Left forelimb (tissue), 1 donor: ENCODE measurements around the gene SLC7A1.
"Not testable (repeated sequence)": the region's sequence is repeated elsewhere in the genome, so short reads cannot be mapped to it uniquely, and the experiment has no call there.

Source experiments
- DNase-seq: peaks from one replicate; pipeline ENCODE4 v3.0.0-alpha.2; 2018; ENCODE audit warnings: low spot score

Gene SLC7A1

GRCh38 chr13:29595380-29596063, at the start of gene SLC7A1:
SLC7A1 (minus strand) TSS chr13:29595688; CDS start chr13:29536188, 59,500 bp downstream.
- DNase-seq = peak; percentile 86

GRCh38 chr13:29640665-29641064, 45.2 kb upstream of the SLC7A1 start:
- DNase-seq = no peak

DNA sequence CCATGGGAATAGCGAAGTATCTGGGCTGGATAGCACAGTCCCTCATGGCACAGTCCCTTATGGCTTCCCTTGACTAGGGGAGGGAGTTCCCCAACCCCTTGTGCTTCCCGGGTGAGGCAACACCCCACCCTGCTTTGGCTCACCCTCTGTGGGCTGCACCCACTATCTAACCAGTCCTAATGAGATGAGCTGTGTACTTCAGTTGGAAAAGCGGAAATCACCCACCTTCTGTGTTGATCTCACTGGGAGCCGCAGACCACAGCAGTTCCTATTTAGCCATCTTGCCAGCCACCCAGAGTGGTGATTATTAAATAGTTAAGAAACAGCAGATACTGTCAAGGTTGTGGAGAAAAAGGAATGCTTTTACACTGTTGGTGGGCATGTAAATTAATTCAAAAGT, 41.3 kb upstream of the SLC7A1 start:
- not testable (repeated sequence) for DNase-seq

DNA sequence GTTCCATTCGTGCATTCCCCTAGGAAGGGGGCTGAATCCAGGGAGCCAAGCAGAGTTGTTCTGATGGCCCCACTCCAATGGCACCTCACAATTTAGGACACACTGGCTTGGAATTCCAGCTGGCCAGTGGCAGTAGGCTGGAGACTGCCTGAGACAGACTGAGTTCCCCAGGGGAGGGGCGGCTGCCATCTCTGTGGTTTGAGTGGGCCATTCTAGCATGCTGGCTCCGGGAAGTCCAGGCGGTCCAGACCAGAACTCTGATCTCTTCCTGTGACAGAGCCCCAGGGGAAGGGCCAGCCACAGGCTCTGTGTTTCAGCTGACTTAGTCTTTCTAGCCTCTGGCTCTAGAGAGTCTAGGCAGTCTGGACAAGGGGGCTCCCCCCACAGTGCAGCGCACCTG, 29.5 kb upstream of the SLC7A1 start:
- DNase-seq = no peak

- DNase-seq = no peak
Measured at GRCh38 chr13:29621841-29622240, 26.4 kb upstream of the SLC7A1 start.

- DNase-seq = no peak
Measured at GRCh38 chr13:29621051-29621800, 25.7 kb upstream of the SLC7A1 start.

DNA sequence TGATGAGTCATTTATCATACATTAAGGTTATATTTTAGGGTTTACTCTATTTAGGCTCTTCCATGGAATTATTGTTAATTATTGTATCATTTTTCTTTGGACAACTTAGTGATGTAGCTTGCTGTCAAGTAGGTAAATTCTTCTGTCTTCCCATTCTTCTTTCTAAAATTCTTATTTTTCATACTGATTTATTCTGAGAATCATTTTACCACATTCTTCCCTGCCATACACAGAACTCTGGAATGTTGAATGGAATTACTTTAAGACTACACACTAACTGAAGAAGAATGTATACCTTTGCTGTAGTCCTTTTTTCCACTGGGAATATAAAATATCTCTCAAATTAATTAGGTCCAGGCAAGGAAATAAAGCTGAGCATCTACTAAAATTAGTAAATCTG, 24.5 kb upstream of the SLC7A1 start:
- no peak for DNase-seq

GRCh38 chr13:29613101-29613500, 17.6 kb upstream of the SLC7A1 start:
- no peak for DNase-seq

GRCh38 chr13:29607465-29607864, 12.0 kb upstream of the SLC7A1 start:
- DNase-seq = no peak

GRCh38 chr13:29605860-29606526, 10.5 kb upstream of the SLC7A1 start:
- DNase-seq = no peak

DNA sequence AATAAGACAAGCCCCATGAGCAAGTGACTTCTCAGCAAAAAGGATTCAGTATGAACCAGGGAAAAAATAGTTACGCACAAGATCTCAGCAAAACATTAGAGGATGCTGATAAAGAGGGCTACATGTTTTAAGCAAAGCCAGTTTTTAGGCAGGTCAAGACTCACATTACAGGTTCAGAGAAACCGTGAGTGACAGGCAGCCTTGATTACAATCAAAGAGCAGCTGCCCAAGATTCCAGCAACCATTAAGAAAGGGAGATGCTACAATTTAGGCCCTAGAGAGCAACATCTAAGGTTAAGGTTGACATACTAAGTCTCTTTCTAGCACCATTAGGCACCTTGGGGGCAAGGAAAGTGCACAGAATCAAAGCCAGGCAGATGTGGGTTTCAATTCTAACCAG, 2.8 kb upstream of the SLC7A1 start:
- no peak for DNase-seq

- no peak for DNase-seq
Measured at GRCh38 chr13:29597706-29598105, 2.2 kb upstream of the SLC7A1 start.

DNA sequence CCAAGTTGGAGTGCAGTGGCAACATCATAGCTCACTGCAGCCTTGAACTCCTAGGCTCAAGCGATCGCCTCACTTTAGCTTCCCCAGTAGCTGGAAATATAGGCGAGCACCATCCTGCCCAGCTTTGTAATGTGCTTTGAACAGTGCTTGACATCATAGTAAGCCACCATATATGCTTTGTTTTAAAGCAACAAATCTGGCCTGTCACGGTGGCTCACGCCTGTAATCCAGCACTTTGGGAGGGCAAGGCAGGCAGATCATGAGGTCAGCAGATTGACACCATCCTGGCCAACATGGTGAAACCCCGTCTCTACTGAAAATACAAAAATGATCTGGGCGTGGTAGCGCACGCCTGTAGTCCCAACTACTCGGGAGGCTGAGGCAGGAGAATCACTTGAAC, 1.8 kb upstream of the SLC7A1 start:
- no peak for DNase-seq

DNA sequence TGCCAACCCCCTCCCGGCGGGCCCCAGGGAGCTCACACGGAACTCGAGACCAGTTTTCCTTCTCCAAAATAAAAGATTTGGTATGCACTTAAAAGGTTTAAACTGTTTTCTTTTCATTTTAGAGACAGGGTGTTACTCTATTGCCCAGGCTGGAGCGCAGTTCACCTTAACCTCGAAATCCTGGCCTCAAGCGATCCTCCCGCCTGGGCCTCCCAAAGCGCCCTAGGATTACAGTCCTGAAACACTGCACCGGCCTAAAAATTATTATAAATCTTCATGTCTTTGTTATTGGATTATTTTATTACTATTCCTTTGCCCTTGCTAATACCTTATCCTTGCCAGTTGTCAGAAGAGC, 553 bp upstream of the SLC7A1 start:
- DNase-seq = no peak

DNA sequence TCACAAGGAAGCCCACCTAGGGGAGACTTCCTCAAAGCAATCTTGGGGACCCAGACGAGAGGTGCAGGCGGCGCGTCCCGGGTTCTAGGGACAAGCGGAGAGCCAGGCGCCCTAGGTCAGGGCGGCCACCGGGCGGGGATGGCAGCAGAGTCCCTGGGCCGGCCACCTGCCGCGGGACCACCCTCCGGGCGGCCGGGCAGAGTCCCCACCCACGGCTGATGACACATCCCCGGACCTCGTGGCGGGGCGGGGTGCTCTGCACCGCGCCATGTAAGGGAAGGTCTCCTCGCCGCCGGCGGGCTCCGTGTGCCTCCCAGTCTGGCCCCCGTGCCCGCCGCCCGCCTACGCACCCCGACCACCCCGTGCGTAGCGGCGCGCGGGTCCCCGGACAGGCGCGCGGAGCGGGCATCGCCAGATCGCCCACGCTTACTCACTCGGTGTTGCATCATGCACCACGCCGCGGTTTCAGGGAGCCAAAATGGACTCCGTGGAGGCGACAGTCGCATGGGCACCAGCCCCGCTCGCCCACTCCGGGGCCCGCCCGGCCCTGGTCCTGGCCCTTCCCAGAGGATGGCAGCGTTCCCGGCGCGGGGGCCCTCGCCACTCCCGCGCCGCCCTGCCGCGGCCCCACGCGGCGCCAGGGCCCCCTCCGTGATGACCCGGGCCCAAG, 643 bp downstream of the SLC7A1 start:
- DNase-seq = peak; percentile 75

GRCh38 chr13:29594303-29594709, 1.2 kb downstream of the SLC7A1 start:
- DNase-seq = no peak

- DNase-seq = no peak
Measured at GRCh38 chr13:29593605-29594297, 1.7 kb downstream of the SLC7A1 start.

- DNase-seq = no peak
Measured at GRCh38 chr13:29591310-29591709, 4.2 kb downstream of the SLC7A1 start.

- no peak for DNase-seq
Measured at GRCh38 chr13:29589967-29590366, 5.5 kb downstream of the SLC7A1 start.

DNA sequence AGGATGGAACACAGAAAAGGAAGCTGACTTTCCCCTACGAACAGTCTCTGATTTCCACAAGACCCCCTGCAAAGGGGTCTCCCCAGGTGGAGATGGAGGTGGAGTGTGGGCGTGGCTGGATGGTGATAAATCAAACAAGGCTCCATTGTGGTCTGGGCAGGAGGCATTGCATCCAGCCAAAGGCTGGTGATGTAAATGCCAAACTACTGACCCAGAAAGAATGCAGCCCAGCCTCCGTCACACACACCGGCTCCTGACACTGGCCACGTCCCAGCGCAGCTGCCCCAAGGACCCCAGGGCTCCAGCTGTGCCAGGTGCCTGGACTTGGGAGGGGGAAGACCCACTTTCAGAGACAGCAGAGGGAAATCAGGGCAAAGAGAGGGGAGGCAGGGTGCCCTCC, 6.3 kb downstream of the SLC7A1 start:
- DNase-seq = no peak

DNA sequence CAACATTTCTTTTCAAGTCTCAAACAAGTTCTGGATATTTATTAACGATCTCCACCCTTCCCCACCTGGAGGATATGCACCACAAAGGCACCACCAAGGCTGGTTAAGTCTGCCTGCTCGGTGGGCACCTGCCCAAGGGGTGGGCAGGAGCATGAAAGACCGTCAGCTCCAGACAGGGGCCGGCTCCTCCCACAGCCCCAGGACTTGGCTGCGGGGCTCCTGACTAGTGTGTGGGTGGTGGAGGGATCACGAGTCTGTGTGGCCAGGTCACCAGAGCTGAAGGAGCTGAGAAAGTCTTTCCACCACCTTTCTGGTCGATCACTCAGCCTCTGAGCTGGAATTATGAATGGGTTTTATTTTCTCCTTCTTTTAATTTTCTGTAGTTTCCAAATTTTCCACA, 7.8 kb downstream of the SLC7A1 start:
- DNase-seq = no peak
